Measurements from ENCODE around the gene GPALPP1.

DNA sequence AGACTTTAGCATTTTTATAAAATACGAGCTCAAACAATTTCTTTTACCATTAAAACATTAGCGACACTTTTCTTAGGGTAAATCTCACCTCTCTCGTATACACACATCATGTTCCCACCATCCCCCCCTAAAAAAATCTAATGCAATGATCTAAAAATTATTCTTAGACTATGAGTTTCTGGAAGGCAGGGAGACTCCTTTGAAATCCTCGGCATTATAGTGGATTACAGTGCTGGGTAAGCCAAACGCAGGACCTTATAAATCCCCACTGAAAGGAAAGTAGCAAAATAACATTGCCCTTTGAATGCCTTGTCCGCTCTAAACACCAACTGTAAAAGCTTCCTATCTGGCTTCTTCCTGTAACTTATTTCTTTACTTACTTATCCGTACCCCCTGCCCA, 35.1 kb upstream of the GPALPP1 start:
- TF ChIP-seq, protein P1, sequence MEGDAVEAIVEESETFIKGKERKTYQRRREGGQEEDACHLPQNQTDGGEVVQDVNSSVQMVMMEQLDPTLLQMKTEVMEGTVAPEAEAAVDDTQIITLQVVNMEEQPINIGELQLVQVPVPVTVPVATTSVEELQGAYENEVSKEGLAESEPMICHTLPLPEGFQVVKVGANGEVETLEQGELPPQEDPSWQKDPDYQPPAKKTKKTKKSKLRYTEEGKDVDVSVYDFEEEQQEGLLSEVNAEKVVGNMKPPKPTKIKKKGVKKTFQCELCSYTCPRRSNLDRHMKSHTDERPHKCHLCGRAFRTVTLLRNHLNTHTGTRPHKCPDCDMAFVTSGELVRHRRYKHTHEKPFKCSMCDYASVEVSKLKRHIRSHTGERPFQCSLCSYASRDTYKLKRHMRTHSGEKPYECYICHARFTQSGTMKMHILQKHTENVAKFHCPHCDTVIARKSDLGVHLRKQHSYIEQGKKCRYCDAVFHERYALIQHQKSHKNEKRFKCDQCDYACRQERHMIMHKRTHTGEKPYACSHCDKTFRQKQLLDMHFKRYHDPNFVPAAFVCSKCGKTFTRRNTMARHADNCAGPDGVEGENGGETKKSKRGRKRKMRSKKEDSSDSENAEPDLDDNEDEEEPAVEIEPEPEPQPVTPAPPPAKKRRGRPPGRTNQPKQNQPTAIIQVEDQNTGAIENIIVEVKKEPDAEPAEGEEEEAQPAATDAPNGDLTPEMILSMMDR (IDR thresholded peaks at IDR 0.05; ENCODE audit: low read depth, low read length, poor library complexity, severe bottlenecking): no peak
- no peak for TF ChIP-seq EZH2phosphoT487 (IDR thresholded peaks at IDR 0.05; ENCODE audit: borderline replicate concordance, low read length)

All from DOHH2 (cell line).